ENCODE measurements around the gene IQCB1.

DNA sequence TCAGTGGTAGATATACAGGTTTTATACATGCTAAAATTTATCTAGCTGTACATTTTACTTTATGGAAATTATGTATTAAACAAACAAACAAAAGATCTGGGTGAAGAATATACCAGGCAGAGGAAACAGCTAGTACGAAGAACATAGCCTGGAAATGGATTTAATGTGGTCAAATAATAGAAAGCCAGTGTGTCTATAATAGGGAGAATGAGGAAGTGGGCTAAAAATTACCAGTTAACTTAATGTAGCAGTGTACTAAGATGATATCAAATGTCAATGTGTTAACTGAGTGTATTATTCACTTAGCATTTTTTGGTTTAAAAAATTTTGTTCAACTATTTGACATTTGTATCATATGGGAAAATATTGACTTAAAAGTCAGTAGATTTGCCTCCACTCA, 36.6 kb upstream of the IQCB1 start:
- TF ChIP-seq, protein P1, sequence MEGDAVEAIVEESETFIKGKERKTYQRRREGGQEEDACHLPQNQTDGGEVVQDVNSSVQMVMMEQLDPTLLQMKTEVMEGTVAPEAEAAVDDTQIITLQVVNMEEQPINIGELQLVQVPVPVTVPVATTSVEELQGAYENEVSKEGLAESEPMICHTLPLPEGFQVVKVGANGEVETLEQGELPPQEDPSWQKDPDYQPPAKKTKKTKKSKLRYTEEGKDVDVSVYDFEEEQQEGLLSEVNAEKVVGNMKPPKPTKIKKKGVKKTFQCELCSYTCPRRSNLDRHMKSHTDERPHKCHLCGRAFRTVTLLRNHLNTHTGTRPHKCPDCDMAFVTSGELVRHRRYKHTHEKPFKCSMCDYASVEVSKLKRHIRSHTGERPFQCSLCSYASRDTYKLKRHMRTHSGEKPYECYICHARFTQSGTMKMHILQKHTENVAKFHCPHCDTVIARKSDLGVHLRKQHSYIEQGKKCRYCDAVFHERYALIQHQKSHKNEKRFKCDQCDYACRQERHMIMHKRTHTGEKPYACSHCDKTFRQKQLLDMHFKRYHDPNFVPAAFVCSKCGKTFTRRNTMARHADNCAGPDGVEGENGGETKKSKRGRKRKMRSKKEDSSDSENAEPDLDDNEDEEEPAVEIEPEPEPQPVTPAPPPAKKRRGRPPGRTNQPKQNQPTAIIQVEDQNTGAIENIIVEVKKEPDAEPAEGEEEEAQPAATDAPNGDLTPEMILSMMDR (IDR thresholded peaks at IDR 0.05), result no peak
- TF ChIP-seq POLR2A (IDR thresholded peaks at IDR 0.05) (no peak), EP300 (IDR thresholded peaks at IDR 0.05) (no peak)
